ENCODE measurements around the gene TMEM175.

Gene TMEM175

DNA sequence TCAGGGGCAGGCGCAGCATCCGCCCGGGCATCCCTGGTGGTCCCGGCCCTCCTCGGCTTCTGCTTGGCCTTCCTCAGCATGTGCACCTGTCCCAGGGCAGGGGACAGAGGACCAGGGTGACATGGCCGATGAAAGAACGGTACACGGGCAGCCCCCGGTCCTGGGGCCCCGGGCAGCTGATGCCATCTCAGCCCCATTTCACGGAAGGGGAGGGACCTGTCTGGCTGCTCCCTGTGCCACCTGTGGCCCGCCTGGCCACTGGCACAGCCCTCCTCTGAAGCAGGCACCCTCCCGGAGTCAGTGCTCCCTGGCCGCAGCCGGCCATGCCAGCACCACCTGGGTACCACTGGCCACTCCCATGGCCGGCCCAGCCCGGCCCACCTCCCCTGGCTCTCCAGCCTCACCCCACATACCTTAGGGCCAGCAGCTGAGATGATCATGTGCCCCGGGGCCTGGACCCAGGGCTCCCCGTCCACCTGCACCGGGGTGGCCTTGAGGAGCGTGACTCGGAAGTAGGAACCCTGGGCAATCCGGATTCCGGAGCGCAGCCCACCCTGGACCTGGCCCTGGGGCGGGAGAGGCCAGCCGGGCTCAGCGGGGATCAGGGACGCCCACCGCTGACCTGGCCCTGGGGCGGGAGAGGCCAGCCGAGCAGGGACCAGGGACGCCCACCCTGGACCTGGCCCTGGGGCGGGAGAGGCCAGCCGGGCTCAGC is 28.5 kb downstream of the TMEM175 start:
- no peak for DNase-seq

DNA sequence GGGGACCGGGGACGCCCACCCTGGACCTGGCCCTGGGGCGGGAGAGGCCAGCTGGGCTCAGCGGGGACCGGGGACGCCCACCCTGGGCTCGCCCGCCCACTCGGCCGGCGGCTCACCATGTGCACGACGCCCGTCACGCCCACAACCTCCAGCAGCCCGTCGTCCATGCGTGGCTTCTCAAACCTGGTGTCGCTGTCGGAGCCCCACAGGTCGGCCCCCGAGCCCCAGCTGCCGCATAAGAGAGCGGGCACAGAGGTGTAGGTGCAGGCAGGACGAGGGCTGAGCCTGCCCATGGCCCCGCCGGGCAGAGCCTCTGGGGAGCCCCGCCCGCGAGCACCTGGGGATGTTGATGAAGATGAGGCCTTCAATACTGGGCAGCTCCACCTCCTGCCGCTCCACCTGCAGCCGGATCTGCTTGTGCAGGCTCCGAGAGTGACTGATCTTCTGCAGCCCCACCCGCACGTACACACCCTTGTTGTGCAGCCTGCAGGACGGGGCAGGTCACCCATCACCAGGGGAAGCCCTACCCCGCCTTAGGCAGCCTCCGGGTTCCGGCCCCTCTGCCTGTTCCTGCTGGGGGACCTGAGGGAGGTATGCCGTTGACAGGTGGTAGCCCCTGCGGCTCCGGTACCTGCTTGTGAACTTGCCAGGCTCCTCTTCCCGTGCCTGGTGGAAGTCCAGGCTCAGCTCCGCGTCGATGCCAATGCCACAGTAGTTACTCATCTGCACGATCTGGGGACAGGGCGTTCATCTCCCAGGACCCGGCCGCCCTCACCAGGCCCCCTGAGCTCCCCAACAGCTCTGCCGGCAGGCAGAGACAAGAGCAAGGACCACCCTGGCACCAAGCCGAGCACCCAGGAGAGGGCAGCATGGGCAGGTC is 29.3 kb downstream of the TMEM175 start:
- no peak for DNase-seq

DNA sequence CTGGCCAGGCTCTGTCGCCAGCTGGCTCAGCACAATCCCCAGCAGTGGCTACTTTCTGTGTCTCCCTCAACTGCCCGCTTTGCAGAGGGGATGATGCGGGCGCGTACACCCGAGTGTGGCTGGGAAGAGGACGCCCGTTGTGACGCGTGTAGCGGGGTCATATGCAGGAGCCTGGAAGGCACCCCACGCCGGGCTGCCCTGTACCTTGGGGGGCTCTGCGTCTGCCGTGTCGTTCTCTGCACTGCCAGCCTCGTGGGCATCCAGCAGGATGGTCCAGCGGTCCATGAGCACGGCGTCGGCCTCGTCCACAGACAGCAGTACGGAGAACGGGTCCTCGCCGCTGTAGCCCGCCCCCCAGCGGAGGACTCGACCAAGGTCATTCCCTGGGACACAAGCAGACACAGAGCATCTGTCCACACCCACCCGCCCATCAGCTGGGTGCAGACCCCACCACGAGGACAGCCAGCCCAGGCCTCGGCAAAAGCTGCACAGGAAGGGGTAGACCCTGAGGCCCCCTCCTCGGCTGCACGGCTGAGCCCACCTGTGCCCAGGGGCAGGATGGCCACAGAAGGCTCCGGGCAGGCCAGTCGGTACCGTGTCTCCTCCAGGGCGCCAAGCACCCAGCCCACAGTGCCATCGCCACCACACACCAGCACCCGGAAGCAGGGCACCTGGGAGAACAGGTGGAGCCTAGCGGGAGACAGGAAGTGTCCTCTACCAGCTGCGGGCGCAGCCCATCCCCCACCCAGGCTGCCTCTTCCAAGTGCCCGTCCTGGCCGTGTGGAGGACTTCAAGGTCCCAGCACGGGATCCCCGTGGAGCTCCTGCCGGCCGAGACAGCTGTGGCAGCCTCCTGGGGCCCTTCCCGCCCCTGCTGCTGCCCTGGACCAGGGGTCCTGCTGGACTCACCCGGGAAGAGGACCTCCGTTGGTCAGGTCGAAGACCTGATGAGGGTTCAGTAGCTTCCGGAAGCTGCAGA is 30.3 kb downstream of the TMEM175 start:
- no peak for DNase-seq

DNA sequence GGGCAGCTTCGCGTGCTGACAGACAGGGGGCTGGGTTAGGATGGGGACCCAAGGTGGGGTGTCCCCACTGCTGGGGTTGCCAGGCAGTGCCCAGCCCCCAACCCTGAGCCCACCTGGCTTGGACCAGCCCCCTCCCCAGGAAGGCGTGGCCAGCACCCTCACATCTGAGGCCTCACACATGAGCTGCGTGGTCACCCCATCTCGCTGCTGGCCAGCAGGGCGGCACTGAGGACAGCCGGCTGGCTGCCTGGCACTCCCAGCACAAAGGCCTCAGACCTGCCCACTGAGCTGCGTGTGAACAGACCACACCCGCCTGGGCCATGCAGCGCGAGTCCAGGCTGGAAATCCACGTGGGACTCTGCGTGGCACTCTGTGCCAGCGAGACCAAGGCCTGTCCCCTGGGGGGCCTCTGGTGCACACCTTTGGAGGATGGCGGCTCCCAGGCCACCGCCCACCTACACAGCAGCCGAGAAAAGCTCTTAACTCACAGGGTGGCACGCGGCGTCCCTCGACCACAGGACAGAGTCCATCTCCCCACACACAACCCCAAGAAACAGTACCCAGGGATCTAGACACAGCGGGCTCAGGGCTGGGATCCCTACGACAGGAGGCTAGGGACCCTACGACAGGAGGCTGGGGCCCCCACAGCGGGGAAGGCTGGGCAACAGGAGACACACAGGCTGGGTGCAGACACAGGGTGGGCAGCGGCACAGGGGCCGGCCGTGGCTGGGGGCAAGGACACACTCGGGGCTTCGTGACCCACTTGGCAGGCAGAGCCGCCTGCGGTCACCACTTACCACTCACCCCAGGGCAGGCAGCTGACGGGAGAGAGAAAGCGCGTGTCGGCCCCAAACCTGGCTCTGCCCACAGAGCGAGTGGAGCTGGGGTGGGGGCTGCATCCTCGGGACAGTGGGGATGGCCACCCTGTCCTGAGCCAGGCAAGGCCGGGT is 31.3 kb downstream of the TMEM175 start:
- no peak for DNase-seq

DNA sequence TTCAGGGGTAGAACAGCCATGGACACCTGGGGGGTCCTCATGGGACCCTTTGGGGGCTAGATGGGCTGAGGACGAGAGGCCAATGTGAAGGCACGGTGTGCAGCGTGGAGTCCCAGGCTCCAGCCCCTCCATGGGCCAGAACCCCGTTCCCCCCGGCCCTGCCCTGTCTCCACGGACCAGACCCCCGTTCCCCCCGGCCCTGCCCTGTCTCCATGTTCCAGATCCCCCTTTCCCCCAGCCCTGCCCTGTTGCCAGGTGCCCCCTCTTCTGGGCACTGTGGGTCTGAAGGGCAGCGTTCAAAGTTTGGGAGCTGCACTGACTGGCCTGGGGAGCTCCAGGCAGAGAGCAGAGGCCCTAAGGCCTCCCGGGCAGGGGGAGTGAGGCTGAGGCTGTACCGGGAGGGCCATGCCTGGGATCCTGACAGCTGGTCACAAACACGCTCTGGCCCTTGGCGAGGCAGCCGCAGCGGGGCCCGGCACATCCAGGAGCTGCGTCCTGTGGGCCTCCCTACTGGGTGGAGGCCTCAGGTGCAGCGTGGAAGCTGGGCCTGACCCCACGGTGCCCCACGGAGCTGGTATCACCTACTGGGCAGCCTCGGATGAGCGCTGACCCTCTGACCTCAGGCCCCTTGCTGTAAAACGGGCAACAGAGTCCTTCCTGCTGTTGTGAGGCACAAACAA is 32.2 kb downstream of the TMEM175 start:
- DNase-seq: no peak

DNA sequence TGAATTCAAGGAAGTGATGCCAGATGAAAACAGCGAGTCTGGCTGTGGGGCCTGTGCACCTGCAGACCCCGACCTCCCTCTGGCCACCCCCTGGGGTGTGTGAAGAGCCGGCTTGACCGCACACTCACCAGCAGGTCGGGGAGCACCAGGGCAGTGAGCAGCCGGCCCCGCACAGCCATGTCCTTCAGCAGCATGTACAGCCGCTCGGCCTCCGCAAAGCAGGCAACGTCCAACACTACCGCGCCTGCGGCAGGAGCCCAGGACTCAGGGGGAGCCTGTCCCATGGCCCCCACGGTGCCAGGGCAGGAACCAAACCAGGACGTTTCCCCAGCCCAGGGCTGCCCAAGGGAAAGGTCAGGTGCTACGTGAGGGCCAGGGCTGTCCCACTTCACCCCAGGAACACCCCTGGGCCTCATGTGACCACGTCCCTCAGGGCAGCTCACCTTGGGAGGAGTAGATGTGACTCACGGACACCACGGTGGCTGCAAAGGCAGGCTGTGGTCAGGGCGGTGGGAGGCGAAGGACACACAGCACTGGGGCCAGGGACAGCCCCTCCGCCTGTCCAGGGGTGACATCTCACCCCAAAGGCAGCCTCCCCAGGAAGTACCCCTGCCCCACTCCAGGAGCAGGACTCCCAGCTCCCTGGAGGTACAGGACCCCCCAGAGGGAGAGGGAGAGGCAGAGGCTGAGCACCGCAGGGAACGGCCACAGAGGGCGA is 32.9 kb downstream of the TMEM175 start:
- DNase-seq: no peak

DNA sequence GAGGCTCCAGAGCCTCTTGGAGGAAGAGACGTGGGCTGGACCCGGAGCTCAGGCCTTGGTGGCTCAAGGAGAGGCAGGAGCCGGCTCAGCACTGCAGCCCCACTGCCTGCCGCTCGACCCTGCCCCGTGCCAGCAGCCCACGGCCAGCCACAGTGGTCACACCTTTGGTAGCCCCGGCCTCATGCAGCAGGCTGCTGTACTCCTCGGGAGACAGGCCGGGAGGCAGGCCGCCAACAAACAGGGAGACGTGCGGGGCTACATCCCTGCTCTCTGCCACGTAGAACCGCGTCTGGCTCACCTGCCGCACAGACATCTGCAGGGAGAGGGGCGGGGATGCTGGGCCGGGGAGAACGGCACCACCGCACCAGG is 33.5 kb downstream of the TMEM175 start:
- no peak for DNase-seq

DNA sequence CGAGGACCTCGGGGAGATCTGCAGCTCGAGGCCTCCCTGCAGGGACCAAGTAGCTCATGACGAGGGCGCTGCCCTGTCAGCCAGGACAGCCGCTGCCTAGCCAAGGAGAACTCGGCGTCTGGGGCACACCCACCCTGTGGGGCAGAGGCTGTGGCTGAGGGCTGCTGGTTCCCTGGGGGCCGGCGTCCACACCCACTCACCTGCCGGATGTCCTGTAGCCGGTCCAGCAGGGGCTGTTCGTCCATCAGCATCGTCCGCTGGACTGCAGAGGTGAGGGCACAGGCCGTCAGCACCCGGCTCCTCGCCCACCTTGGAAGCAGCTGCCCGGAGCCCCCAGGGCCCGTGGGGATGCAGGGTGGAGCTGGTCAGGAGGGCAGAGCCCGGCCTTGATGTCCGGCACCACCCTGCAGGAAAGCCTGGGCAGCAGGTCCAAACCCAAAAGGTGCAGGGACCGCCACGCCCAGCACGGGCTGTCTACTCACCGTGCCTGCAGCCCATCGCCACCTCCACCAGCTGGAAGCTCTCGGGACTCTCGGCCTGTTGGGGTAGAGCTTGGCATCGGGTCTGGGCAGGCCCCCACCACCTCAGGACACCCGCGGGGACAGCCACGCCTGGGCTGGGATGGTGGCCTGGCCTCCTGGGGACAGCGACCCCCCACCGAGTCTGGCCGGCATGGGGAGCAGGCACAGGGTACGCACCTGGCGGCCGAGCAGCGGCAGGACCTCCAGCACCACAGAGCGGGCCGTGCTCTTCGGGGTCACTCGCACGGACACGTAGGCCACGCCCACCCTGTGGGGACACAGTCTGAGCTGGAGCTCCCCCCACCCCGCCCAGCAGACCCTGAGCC is 34.2 kb downstream of the TMEM175 start:
- DNase-seq: no peak

DNA sequence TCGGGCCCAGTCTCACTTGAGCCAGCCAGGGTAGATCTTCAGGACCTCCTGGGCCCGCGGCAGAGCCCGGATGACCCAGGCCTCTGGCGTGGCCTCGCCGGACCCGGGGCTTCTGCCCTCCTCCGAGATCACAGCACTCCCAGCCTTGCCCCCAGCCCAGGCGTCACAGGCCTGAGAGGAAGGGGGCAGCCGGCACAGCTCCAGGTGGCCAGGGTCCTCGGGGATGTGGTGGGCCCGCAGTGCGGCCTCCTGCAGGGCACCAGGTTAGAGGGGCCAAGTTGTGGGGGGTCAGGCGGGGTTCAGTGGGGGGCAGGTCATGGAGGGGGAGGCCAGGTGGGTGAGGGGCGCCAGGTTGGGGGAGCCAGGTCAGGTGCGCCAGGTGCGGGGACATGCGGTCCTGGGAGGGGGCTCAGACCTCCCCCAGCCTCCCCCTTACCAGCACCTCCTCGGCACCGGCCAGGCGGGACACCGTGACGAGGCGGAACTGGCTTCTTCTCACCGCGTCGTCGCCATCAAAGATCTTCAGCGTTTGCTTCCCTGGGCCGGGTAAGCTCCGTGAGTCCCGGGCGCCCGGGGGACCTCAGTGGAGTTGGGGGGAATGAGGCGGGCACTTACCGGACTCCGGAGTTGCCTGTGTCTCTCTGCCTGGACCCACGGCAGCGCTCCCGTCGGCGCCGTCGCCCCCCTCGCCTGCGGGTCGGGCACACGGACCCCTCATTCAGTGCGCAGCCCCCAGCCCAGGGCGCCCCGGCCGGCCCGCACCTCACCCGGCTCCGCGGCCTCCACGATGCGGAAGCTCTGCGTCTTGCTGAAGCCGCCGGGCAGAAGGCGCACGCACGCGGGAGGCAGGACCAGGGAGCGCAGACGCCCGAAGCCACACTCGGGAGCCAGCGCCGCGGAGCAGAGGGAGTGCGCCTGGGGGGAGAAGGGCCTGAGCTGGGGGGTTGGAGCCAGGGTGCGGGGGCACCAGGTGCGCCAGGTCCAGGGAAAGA is 35.1 kb downstream of the TMEM175 start:
- DNase-seq: no peak

DNA sequence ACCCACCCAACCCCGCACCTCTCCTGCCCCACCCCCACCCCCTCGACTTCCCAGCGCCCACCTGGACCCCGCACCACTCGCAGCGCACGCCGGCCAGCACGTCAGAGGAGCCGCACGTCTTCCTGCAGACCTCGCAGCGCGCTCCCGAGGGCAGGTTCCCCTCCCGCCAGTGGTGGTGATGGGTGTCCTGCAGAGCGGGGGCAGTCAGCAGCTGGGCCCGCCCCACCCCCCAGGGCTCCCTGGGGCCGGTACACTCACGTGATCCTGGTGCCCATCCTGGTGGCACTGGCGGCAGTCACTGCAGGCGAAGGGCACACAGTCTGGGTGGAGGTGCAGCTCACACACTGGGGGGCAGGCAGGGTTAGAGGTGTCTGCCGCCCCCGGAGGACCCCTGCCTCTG is 36.0 kb downstream of the TMEM175 start:
- DNase-seq: no peak

DNA sequence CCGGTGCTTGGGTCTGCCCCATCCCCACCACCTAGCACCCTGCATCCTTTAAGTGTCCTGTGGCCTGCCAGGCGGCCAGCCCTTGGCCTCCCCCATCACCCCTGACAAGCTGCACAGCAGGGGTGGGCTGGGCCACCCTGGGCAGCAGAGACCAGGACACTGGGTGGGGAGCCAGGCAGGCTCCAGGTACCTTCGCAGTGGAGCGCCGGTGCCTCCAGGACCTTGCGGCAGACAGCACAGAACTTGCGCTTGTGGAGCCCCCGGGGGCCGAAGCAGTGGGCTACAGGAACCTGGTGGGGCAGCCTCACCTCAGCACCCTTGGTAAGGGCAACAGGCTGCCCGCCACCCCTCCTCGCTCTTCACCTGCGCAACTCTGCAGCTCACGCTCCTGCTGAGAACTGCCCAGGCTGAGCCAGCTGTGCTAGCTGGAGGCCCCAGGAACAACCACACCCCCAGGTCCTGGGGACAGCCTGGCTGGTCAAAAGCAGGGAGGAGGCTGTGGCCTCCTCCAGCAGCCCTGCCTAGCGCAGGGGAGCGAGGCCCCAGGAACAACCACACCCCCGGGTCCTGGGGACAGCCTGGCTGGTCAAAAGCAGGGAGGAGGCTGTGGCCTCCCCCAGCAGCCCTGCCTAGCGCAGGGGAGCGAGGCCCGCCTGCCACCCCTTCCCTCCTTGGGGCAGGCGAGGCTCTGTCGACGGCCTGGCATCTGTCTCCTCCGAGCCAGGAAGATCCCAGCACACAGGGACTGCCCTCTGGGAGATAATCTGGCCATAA is 36.5 kb downstream of the TMEM175 start:
- DNase-seq: no peak

DNA sequence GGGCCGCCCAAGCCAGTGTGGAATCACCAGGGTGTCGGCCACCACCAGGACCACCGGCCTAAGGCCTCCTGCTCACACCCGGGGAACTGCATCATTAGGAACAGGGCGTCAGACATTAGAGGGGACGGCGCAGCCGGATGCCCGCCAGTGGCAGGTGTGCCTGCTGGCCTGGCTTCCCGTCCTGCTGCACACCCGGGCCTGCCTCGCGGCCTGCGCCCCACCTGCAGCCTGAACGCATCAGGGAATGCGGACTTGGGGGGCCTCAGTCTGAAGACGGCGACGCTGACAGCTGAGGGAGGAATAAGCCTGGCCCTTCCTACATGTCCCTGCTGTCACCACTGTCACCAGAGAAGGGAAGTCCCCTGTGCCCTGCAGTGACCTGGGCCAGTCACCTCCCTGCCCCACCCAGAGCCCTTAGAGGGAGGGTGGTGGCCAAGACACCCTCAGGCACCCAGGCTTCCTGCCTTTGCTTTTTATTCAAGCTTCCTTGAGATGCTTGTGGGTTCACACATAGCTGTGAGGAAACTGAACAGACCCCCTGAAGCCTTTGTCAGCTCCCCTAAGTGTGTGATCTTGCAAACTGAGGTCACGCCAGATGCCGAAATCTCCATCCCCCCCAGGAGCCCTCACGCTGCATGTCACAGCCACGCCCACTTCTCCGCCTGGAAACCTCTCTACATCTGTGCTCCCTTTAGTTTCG is 37.9 kb downstream of the TMEM175 start:
- peak; percentile 75 for DNase-seq

DNA sequence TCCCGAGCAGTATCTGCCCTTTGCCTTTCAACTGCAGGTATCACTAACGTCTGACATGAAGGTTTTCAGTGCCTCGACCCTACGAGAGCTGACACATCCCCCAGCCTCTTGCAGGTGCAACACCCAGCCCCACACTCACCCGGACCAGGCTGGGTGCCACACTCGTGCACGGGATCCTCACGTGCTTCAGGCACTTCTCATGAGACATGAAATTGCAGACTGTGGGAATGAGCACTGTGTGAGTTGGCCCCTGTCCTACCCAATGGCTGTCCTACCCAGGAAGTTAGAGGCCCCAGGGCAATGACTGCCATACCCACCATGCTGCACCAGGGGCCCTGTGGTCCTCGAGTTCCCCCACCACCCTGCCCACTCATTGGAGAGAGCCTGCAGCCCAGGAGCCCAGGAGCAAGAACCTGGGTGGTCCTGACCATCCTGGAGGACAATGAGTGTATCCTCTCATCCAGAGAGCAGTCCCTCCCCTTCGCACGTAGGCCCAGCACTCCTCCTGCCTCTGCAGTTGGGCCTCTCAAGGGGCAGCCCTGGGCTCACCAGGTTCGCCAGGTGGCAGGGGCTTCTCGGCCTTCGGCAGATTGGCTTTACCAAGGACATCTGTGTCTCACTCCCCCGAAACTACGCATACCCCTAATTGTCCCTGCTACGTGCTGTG is 38.7 kb downstream of the TMEM175 start:
- DNase-seq: no peak

DNA sequence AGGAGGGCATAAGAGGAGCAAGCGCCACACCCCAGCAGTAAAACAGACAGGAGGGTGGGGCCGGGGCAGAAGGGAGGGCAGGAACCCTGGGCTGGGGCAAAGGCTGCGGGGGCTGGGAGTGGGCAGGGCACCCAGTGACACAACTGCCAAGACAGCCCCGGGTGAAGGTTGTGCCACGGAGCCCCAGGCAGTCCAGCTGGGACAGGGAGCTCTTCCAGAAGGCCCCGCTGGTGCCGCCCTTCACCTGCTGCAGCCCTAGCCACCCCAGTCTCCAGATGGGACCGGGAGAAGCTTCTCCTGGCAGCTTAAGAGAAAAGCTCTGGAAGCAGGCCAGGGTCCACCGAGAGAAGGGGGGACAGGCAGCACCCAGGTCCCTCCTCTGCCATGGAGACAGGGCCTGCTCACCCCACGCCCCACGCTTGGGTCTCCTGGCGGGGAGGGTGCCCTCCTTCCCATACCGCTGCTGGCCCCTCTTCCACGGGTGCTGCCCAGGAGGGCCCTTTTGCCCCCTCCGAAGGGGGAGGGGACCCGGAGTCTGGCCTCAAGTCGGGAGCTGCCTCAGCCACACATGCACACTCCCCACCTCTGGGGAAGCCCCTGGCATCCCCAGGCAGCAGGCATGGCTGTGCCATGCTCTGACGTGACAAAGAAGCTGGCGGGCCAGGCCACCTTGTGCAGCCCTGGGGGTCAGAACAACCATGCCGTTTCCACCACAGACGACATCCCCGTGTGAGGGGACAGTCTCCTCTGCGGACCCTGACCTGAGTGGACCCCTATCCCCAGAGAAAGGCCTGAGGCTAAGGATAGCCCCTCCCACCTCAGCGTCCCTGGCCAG is 39.6 kb downstream of the TMEM175 start:
- no peak for DNase-seq

DNA sequence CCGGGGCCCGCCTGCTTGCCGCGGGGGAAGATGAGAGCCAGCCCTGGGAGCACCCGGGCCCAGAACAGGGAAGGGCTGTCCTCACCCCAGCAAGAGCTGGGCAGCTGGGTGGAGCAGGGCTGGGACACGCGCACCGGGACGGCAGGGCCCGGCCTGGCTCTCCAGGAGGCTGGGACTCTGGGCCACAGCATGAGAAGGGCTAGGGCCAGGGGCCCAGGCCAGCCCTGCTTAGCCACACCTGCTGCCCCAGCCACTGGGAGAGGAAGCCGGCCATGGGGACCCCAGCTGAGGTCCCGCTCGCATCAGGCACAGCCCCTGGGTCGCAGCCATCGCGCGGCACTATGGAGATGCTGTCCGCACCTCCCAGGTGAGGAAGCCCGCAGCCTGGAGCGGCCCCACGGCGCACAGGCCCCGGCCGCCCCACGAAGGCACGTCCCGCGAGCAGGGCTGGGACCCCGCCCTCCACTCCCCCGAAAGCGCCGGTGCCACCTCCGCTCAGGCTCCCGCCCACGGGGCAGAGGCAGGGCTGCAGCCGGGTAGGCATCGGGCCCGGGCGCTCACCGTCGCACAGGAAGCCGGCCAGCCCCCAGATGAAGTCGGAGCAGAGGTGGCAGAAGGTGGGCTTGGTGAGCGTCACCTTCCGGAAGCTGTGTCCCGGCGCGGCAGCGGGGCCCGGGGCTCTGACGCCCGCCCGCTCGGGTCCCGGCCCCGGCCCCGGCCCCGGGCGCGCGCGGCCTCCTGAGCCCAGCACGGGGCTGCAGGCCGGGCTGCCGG is 40.6 kb downstream of the TMEM175 start:
- peak; percentile 55 for DNase-seq

Measured in CD4-positive, alpha-beta T cell treated with Interferon gamma for 1 hour (primary cell).